IgD-negative memory B cell (primary cell): ENCODE measurements around the gene SORCS3. TPM values are rescaled to one million over a fixed set of nuclear protein-coding genes. Genes with fewer than 3 reads are reported as not detected.
A peak's percentile ranks its signal among the peaks of the same experiment; 100 is the strongest.

Experiments used
- H3K27ac Mint-ChIP-seq, 3 donors: one replicate each; pipeline ENCODE4 v1.8.0; 2020 to 2022; ENCODE audit warnings: mild to moderate bottlenecking in 3 of 3, mixed read lengths in 3 of 3, moderate library complexity in 1 of 3
- H3K27me3 Mint-ChIP-seq: one replicate; pipeline ENCODE4 v1.8.0; 2021; ENCODE audit warnings: mixed read lengths
- H3K36me3 Mint-ChIP-seq: one replicate; pipeline ENCODE4 v1.8.0; 2020; ENCODE audit warnings: mild to moderate bottlenecking, mixed read lengths
- H3K4me1 Mint-ChIP-seq, 3 donors: one replicate each; pipeline ENCODE4 v1.8.0; 2020 to 2022; ENCODE audit warnings: mixed read lengths in 3 of 3, mild to moderate bottlenecking in 1 of 3
- H3K4me3 Mint-ChIP-seq, 4 donors: one replicate each; pipeline ENCODE4 v1.8.0; 2020 to 2022; ENCODE audit warnings: mild to moderate bottlenecking in 4 of 4, mixed read lengths in 4 of 4, moderate library complexity in 3 of 4
- H3K9me3 Mint-ChIP-seq, 3 donors: one replicate each; pipeline ENCODE4 v1.8.0; 2020 to 2021; ENCODE audit warnings: mixed read lengths in 3 of 3, mild to moderate bottlenecking in 1 of 3
- polyA plus RNA-seq: library from polyadenylated mRNA; unstranded; fragments of 300-500 nt; fragmentation: Illumina TruSeq; gene quantifications from one replicate; pipeline ENCODE4 v1.2.3, GENCODE V29; 2021

The SORCS3 gene
- polyA plus RNA-seq, 1 donor from 2014 or later: not detected

DNA sequence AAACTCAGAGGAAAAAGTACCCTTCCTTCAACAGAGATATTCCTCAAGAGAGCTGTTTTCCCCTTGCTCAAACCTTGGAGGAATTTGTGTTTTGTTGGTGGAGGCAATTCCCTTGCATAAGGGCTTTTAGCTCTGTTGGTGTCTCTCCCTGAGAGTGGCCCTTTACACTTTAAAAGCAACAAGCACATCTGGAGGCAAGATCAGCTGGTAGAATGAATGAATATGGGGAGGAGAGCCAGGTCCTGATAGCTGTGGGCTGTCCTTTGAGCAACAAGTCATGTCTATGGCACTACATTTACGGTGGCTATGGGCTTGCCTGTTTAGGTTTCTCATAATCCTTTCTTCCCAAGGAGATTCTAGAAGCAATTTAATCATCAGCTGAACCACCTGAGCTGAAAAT lies 384.0 kb downstream of the SORCS3 start:
- no peaks in the 10 kb centered on the region for H3K27me3 Mint-ChIP-seq
- H3K4me1 Mint-ChIP-seq: no peaks in the 10 kb centered on the region
- peaks cover under 1 to 11% (median 2%) of the 10 kb centered on the region in 3 donors for H3K9me3 Mint-ChIP-seq
- H3K36me3 Mint-ChIP-seq: no peaks in the 10 kb centered on the region
- no peak overlapping the region for H3K27ac Mint-ChIP-seq
- no peak overlapping the region for H3K4me3 Mint-ChIP-seq

DNA sequence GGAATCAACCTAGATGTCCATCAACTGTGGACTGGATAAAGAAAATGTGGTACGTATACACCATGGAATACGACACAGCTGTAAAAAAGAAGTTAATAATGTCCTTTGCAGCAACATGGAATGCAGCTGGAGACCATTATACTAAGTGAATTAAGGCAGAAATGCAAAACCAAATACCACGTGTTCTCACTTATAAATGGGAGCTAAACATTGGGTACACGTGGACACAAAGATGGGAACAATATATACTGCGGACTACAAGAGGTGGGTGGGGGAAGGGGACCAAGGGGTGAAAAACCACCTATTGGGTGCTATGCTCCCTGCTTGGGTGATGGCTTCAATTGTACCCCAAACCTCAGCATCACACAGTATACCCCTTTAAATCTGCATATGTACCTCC lies 385.5 kb downstream of the SORCS3 start:
- Mint-ChIP-seq H3K4me3 (no peak overlapping the region), H3K4me1 (no peaks in the 10 kb centered on the region), H3K27ac (no peak overlapping the region), H3K27me3 (no peaks in the 10 kb centered on the region), H3K9me3 (peaks cover 2 to 7% (median 4%) of the 10 kb centered on the region in 3 donors), H3K36me3 (no peaks in the 10 kb centered on the region)

DNA sequence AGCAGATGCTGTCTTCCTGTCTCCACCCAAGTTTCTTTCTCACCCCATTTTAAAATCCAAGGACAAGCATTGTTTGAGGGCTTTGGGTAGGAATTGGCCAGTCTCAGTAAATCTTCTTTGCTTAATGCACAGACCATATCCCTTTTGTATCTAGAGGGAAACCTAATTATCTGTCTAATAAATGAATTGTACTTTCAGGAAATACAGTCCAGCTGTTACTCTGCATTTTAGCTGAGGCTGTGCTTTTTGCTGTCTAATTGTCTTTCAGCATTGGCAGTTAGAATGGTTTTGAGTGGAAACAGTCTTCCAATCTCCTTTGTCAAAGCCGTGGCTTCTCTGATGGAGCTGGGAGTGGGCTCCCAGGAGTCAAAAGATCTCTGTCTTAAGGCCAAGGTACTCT lies 388.2 kb downstream of the SORCS3 start:
- H3K4me3 Mint-ChIP-seq: no peak overlapping the region
- peak overlapping the region in 1 of 3 donors; percentile 21 for H3K27ac Mint-ChIP-seq
- H3K9me3 Mint-ChIP-seq: peaks cover 4 to 6% (median 5%) of the 10 kb centered on the region in 3 donors
- no peaks in the 10 kb centered on the region for H3K27me3 Mint-ChIP-seq
- no peaks in the 10 kb centered on the region for H3K36me3 Mint-ChIP-seq
- H3K4me1 Mint-ChIP-seq: no peaks in the 10 kb centered on the region

DNA sequence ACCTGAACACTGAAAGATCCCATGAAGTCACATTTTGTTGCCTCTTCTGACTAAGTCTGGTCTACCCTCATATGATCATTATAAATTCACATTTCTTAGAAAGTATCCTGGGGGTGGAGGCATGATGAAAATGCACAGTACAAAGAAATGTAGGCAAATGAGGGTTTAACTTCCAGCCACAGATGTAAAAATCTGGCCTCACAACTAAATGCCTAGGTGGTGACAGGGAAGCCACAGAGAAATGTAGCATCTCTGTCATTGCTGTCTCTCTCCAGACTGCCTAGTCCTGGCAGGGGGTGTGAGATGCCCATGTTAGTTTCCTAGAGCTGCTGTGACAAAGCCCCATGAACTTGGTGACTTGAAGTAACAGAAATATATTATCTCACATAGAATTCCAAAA lies 395.9 kb downstream of the SORCS3 start:
- Mint-ChIP-seq H3K36me3 (no peaks in the 10 kb centered on the region), H3K4me3 (no peak overlapping the region), H3K27me3 (no peaks in the 10 kb centered on the region), H3K9me3 (peaks cover 0 to 3% (median 0%) of the 10 kb centered on the region in 3 donors), H3K4me1 (no peaks in the 10 kb centered on the region), H3K27ac (no peak overlapping the region)

DNA sequence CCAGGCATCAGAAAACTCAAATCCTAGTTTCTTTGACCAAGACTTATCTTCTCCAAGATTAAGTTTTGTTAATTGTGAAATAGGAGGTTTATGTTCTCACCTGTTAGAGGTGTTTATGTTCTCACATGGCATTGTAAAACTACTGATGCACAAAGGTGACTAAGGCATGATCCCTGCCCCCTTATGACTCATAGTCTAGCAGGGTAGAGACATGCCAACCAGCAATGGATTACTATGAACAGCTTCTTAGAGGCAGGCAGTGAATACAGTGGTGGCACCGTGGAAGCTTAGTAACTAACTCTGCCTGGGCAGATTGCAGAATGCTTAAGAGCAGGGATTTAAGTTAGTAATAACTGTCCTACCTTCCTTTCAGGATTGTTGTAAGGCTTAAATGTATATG lies 400.9 kb downstream of the SORCS3 start:
- Mint-ChIP-seq H3K36me3 (peaks cover 2% of the 10 kb centered on the region), H3K4me3 (no peak overlapping the region), H3K9me3 (no peaks in the 10 kb centered on the region), H3K4me1 (no peaks in the 10 kb centered on the region), H3K27ac (no peak overlapping the region), H3K27me3 (no peaks in the 10 kb centered on the region)

DNA sequence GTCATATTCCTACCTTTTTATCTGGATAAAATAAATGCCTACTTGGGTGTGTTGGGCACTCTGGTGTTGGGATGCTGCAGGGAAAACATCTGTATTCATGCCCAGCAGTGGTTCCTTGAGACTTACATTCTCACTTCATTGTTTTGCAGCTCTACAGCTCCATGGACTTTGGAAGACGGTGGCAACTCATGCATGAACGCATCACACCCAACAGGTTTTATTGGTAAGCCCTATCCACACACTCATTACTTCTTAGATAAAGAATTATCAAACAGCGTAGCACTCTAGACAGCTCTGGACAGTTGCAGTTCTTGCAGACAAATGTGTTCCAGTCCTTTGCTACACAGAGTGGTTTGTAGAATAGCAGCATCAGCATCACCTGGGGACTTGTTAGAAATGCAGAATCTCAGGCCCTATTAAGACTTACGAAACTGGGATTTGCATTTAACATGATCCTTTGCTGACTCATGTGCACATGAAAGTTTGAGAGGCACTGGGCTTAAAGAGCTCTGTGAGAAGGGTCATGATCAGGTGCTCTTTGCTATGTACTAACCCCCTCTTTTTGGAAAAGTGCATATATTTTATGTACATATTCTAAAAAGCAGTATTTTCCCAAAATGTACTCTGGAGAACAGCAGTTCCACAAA lies 401.9 kb downstream of the SORCS3 start:
- Mint-ChIP-seq H3K27ac (no peak overlapping the region), H3K9me3 (peaks cover 0 to 3% (median 0%) of the 10 kb centered on the region in 3 donors), H3K4me3 (peak overlapping the region in 1 of 4 donors; percentile 69)

DNA sequence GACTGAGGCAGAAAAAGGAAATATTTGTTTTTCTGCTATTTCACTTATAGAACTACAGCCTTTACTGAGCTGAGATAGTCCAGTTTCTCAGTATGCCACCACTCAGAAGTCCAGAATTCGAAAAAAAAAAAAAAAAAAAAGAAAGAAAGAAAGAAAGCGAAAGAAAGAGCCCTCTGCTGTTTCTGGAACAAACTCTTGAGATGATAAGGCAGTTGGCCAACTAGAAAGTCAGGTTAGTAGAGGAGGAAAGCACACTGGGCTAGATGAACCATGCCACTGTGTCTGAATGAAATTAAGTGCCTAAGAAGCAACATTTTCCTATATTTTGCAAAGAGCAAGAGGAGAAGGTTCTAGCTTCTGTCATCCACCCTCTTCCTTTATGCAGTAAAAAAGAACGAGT lies 403.8 kb downstream of the SORCS3 start:
- Mint-ChIP-seq H3K27me3 (no peaks in the 10 kb centered on the region), H3K4me3 (peak overlapping the region in 1 of 4 donors; percentile 7), H3K36me3 (peaks cover 4% of the 10 kb centered on the region), H3K4me1 (no peaks in the 10 kb centered on the region), H3K27ac (no peak overlapping the region), H3K9me3 (peaks cover 0 to 3% (median 0%) of the 10 kb centered on the region in 3 donors)

More for the DNA sequence above, 401.9 kb downstream of the SORCS3 start:
- Mint-ChIP-seq H3K27me3 (no peaks in the 10 kb centered on the region), H3K4me1 (no peaks in the 10 kb centered on the region), H3K36me3 (peaks cover 4% of the 10 kb centered on the region)

DNA sequence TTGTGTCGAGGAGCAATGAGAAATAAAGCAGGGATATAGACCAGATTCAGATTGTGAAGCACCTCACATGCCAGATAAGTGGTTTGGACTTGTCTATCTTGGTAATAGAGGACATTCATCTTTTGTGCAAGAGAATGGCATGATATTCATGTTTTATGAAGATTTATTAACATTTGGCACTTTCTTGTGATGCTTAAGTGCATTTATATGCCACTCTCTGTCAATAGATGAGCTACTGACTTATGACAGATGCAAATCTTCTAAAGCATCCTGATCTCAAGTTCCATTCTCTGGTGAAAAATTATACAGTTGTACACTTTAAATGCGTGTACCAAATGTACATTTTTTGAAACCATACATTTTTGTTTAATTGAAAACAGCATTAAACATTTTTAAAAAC lies 415.3 kb downstream of the SORCS3 start:
- Mint-ChIP-seq H3K4me3 (no peak overlapping the region), H3K4me1 (no peaks in the 10 kb centered on the region), H3K27ac (no peak overlapping the region)

DNA sequence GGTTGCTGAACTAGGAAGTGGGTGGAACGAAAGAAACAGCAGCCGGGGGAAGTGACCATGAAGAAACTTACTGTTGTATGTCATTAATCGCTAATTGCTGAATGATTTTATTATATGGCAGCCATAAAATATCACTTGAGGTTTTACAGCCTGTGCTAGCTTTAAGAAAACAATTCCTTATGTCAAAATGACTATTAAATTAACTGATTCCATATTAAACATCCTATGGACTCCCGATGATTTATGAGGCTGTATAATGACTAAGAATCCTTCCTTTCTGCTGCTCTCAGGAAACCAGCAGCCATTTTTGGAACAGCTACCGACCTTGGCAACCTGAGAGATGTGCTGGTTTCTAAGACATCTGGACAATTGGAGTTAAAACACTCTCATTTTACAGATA lies 421.9 kb downstream of the SORCS3 start:
- no peak overlapping the region for H3K4me3 Mint-ChIP-seq
- no peak overlapping the region for H3K27ac Mint-ChIP-seq
- H3K9me3 Mint-ChIP-seq: peaks cover 0 to 2% (median 0%) of the 10 kb centered on the region in 3 donors
- H3K4me1 Mint-ChIP-seq: no peaks in the 10 kb centered on the region
- H3K27me3 Mint-ChIP-seq: no peaks in the 10 kb centered on the region
- no peaks in the 10 kb centered on the region for H3K36me3 Mint-ChIP-seq

More for the DNA sequence above, 415.3 kb downstream of the SORCS3 start:
- Mint-ChIP-seq H3K27me3 (no peaks in the 10 kb centered on the region), H3K36me3 (no peaks in the 10 kb centered on the region), H3K9me3 (peaks cover 2 to 21% (median 5%) of the 10 kb centered on the region in 3 donors)

DNA sequence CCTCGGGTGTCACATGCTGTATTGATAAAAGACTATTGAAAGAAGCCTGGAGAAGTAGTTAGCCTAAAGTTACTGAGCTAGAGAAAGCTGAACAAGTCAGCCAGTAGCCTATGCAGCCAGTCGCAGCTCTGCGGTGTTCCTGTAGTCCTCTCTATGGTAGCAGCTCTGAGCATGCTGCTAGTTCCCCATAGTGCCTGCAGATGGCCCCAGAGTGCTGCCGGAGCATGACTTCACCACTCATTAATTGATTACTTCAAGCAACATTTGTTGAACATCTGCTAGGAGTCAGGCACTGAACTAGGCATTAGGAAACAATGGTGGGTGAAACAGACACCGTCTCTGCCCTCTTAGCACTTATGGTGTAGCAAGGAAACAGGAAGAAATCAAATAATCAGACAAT lies 422.7 kb downstream of the SORCS3 start:
- Mint-ChIP-seq H3K27ac (no peak overlapping the region), H3K9me3 (peaks cover 0 to 2% (median 0%) of the 10 kb centered on the region in 3 donors), H3K36me3 (no peaks in the 10 kb centered on the region), H3K4me1 (no peaks in the 10 kb centered on the region), H3K4me3 (no peak overlapping the region), H3K27me3 (no peaks in the 10 kb centered on the region)

DNA sequence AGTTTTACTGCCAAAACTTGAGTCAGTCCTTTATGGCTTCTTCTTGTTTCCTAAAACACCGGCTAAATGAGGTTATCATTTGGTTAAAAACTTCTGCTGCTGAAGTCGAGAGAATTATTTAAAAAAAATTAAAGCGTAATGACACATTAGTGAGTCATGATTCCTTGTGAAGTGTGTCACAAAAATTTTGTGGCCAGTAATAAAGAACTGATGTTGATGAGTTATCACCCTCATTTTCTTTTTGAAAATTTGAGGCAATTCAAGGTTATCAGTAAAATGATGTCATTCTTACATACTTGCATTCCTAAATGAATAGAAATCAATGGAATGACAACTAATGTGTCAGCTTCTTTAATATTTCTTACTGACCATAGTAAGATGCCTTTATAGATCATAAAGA lies 427.4 kb downstream of the SORCS3 start:
- no peaks in the 10 kb centered on the region for H3K27me3 Mint-ChIP-seq
- H3K36me3 Mint-ChIP-seq: no peaks in the 10 kb centered on the region
- H3K9me3 Mint-ChIP-seq: peaks cover 0 to 3% (median 1%) of the 10 kb centered on the region in 3 donors
- no peaks in the 10 kb centered on the region for H3K4me1 Mint-ChIP-seq
- no peak overlapping the region for H3K27ac Mint-ChIP-seq
- no peak overlapping the region for H3K4me3 Mint-ChIP-seq

DNA sequence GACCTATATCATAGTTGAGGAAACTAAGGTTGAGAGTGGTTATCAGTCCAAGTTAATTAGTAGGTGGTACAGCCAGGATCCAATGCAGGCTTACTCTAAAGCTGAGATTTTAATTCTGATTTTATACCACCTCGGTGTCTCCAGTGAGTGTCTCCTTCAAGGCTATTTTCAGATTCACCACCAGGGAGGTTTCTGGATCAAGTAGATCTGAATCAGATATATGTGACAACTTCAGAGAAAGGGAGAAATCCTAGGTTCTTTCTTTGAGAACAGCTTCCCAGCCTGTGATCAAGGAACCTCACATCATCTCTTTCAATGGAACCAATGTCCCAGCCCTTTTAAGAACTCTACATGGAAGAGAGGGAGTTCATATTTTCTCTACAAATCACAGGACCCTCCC lies 429.2 kb downstream of the SORCS3 start:
- no peaks in the 10 kb centered on the region for H3K36me3 Mint-ChIP-seq
- no peak overlapping the region for H3K27ac Mint-ChIP-seq
- H3K27me3 Mint-ChIP-seq: no peaks in the 10 kb centered on the region
- H3K9me3 Mint-ChIP-seq: peaks cover 0 to 4% (median 1%) of the 10 kb centered on the region in 3 donors
- H3K4me1 Mint-ChIP-seq: no peaks in the 10 kb centered on the region
- no peak overlapping the region for H3K4me3 Mint-ChIP-seq

DNA sequence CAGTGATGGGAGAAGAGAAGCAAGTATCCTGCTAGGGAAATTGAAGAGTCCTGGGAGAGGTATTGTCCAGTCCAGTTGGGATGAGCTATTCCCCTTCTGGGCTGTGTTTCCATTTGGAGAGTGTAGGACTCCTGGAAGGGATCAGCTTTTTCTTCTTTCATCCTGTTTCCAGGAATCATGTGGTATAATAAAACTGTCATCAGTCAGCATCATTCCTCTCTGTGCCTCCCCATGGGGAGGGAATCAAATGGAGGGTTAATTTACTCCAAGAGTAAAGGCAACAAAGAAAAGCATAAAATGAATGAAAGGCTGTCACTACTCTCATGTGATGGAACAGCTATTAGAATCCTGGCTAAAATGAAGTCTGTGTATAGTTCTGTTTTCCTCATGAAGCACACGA lies 429.9 kb downstream of the SORCS3 start:
- Mint-ChIP-seq H3K4me1 (no peaks in the 10 kb centered on the region), H3K4me3 (no peak overlapping the region), H3K36me3 (no peaks in the 10 kb centered on the region), H3K27ac (peak overlapping the region in 1 of 3 donors; percentile 47), H3K27me3 (no peaks in the 10 kb centered on the region), H3K9me3 (peaks cover 0 to 4% (median 1%) of the 10 kb centered on the region in 3 donors)

DNA sequence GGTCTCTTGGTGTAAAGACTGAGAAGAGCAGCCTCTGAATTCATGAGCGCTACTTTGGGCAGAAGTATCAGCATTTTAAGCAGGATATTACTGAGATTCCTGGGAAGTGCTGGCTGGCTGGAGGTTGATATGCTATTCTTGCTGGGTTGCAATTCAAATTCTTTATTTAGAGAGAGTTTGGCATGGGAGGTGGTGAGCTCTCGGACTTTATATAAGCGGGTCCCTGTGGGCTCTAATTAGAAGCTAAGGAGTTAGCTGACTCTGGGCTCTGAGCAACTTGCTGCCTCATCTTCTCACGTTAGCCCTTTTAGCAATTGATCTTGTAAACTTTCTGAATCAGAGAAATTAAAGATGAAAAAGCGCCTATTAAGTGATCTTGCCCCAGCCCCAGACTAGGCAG lies 430.9 kb downstream of the SORCS3 start:
- Mint-ChIP-seq H3K27ac (no peak overlapping the region), H3K36me3 (no peaks in the 10 kb centered on the region), H3K9me3 (peaks cover 0 to 4% (median 1%) of the 10 kb centered on the region in 3 donors), H3K4me1 (no peaks in the 10 kb centered on the region), H3K27me3 (no peaks in the 10 kb centered on the region), H3K4me3 (no peak overlapping the region)

DNA sequence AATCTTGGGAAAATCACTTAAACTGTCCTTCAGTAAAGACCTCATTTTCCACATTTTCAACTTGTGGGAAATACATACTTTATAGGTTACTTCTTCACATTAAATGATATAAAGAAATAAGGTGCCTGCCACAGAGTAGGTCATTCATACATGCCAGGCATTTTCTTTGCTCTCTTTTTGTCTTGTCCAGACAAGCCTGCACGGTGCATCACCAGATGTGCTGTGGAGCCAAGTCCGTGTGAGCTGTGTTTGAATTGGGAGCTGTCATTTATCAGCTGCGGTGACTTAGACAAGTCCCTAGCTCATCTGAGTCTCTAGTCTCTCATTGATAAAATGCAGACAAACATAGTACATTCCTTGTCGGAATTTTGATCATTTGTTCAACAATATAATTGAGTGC lies 432.9 kb downstream of the SORCS3 start:
- no peaks in the 10 kb centered on the region for H3K36me3 Mint-ChIP-seq
- H3K9me3 Mint-ChIP-seq: peaks cover 0 to 4% (median under 1%) of the 10 kb centered on the region in 3 donors
- H3K4me1 Mint-ChIP-seq: no peaks in the 10 kb centered on the region
- H3K27me3 Mint-ChIP-seq: no peaks in the 10 kb centered on the region
- H3K4me3 Mint-ChIP-seq: no peak overlapping the region
- H3K27ac Mint-ChIP-seq: no peak overlapping the region

DNA sequence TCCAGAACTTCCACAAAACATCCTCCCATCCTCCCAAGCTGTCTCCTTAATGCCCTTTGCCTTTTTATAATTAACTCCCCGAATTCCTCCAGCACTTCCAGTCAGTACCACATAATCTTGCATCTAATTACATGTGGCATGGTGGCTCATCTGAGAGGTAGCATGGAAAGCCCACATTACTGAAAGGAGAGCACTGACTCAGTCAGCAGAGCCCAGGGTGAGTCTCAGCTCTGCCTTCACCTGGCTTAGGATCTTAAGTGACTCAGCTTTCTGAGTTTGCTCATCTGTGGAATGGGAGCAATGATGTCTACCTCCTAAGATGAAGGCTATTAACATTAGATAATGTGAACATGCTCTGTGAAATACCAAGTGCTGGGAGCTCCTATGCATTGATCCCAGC lies 433.9 kb downstream of the SORCS3 start:
- Mint-ChIP-seq H3K36me3 (no peaks in the 10 kb centered on the region), H3K27me3 (no peaks in the 10 kb centered on the region), H3K9me3 (peaks cover 0 to 4% (median 0%) of the 10 kb centered on the region in 3 donors), H3K4me1 (no peaks in the 10 kb centered on the region), H3K4me3 (no peak overlapping the region), H3K27ac (no peak overlapping the region)
